Common myeloid progenitor, CD34-positive (primary cell): Measurements from ENCODE around the gene U2AF1.
"Not testable (repeated sequence)": the region's sequence is repeated elsewhere in the genome, so short reads cannot be mapped to it uniquely, and the experiment has no call there.

Source experiments
- CTCF ChIA-PET: fragments of 350-600 bp; sonication (Branson Sonifier 250); formaldehyde crosslinking; loops from one replicate; lab custom pipeline; 2021; ENCODE audit warnings: antibody characterized with exemption; lab: Charles Lee
- POLR2A ChIA-PET: fragments of 350-600 bp; sonication (Branson Sonifier 250); formaldehyde crosslinking; loops from one replicate; lab custom pipeline; 2021; ENCODE audit warnings: antibody characterized with exemption; lab: Charles Lee
- DNase-seq, 3 donors: peaks; one replicate each; pipeline versions ENCODE4 v3.0.0 to v3.0.0-alpha.2; 2013
- H3K27ac ChIP-seq, 2 experiments: 1 replicate in 1 of 2; 2 replicates in 1 of 2; pipeline ENCODE4 v1.7.0; 2013; ENCODE audit warnings: inconsistent platforms in 2 of 2, low read length in 2 of 2, mild to moderate bottlenecking in 2 of 2, low read depth in 1 of 2, moderate library complexity in 1 of 2; ENCODE audit not compliant: severe bottlenecking in 2 of 2, insufficient read depth in 1 of 2, poor library complexity in 1 of 2
- H3K27me3 ChIP-seq, 5 experiments: replicated peaks in 2 of 5; 1 replicate in 3 of 5; 2 replicates in 2 of 5; pipeline versions ENCODE4 v1.6.1 to v1.7.0; 2013; ENCODE audit warnings: low read length in 4 of 5, mild to moderate bottlenecking in 2 of 5, moderate library complexity in 2 of 5, inconsistent platforms in 1 of 5; ENCODE audit not compliant: insufficient read depth in 5 of 5, control insufficient read depth in 4 of 5
- H3K36me3 ChIP-seq, 4 experiments: 1 replicate in 2 of 4; 2 replicates in 2 of 4; pipeline versions ENCODE4 v1.6.1 to v1.7.0; 2013; ENCODE audit warnings: low read length in 3 of 4, control low read depth in 1 of 4, mild to moderate bottlenecking in 1 of 4; ENCODE audit not compliant: control insufficient read depth in 4 of 4, insufficient read depth in 4 of 4
- H3K4me1 ChIP-seq, 4 experiments: 1 replicate in 3 of 4; 2 replicates in 1 of 4; pipeline versions ENCODE4 v1.6.1 to v1.7.1; 2013; ENCODE audit warnings: low read length in 3 of 4, mild to moderate bottlenecking in 3 of 4, control low read depth in 1 of 4, inconsistent platforms in 1 of 4, moderate library complexity in 1 of 4; ENCODE audit not compliant: control insufficient read depth in 4 of 4, insufficient read depth in 4 of 4; ENCODE audit errors: control extremely low read depth in 1 of 4
- H3K4me3 ChIP-seq, 7 experiments: 1 replicate in 4 of 7; 2 replicates in 3 of 7; pipeline versions ENCODE4 v1.5.1 to v1.7.0; 2013; ENCODE audit warnings: mild to moderate bottlenecking in 7 of 7, low read length in 6 of 7, moderate library complexity in 6 of 7, inconsistent platforms in 2 of 7, low read depth in 2 of 7, control low read depth in 1 of 7; ENCODE audit not compliant: insufficient read depth in 4 of 7, control insufficient read depth in 1 of 7; ENCODE audit errors: extremely low read depth in 1 of 7
- H3K9me3 ChIP-seq, 5 experiments: 1 replicate in 4 of 5; 2 replicates in 1 of 5; pipeline versions ENCODE4 v1.6.1 to v1.7.1; 2013; ENCODE audit warnings: low read length in 4 of 5, mild to moderate bottlenecking in 2 of 5, inconsistent platforms in 1 of 5, low read depth in 1 of 5, moderate library complexity in 1 of 5; ENCODE audit not compliant: control insufficient read depth in 4 of 5, insufficient read depth in 2 of 5; ENCODE audit errors: control extremely low read depth in 1 of 5
- WGBS: methylation state at CpG from one replicate; pipeline ENCODE4 v1.1.5; 2013; ENCODE audit not compliant: insufficient coverage; 5-methylcytosine and 5-hydroxymethylcytosine counted together

The U2AF1 gene

DNA sequence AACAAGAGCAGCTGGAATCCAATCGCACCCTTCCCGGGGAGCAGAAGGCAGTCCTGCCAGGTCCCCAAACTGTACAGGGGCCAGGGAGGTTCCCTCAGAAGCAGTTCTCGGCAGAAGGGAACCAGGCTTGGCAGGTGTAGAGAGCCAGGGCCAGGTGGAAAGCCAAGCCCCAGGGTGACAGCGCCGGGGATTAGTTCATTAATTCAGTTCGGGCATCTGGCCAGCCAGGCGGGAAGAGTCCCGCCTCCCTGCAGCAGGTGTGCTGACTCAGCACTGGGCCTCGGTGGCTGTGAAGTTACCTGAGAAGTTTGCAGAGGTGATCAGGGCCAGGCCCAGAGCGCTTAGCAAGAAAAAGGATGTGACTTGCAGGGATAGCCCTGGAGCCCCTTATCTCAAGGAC is 37.7 kb downstream of the U2AF1 start:
- H3K9me3 ChIP-seq, H3K36me3 ChIP-seq, DNase-seq, H3K27ac ChIP-seq, CTCF ChIA-PET, POLR2A ChIA-PET, H3K27me3 ChIP-seq, H3K4me1 ChIP-seq, H3K4me3 ChIP-seq: not testable (repeated sequence)
- WGBS, result no CpG with 5 or more reads among the region's 10 CpGs

- POLR2A ChIA-PET, result not testable (repeated sequence)
- WGBS, result no CpG with 5 or more reads among the region's 12 CpGs
Measured at GRCh38 chr21:43068065-43068464, 39.3 kb downstream of the U2AF1 start.

DNA sequence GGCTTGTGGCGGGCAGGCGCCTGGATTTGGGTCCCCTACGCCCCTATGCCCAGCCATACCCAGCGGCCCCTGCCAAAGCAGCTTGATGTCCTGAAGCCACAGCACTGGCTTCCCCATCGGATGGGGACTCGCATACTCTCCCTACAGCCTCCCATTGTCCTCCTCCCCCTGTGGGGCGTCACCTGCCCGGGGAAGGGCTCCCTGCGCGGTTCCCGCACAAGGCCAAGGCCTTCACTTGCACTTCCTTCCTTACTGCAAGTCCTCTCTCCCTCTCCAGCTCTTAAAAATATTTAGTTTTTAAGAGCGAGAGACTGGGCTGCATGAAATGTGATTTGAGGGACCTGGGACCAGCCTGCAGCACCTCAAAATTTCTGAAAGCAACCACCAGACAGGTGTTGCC is 40.7 kb downstream of the U2AF1 start:
- no CpG with 5 or more reads among the region's 12 CpGs for WGBS
- DNase-seq, result not testable (repeated sequence)

More at GRCh38 chr21:43068065-43068464, 39.3 kb downstream of the U2AF1 start:
- H3K27ac ChIP-seq, H3K27me3 ChIP-seq, DNase-seq, CTCF ChIA-PET, H3K4me3 ChIP-seq, H3K36me3 ChIP-seq, H3K4me1 ChIP-seq, H3K9me3 ChIP-seq: not testable (repeated sequence)

GRCh38 chr21:43065991-43066390 is 41.4 kb downstream of the U2AF1 start:
- no CpG with 5 or more reads among the region's 30 CpGs for WGBS

More for the DNA sequence above, 40.7 kb downstream of the U2AF1 start:
- POLR2A ChIA-PET, H3K27me3 ChIP-seq, CTCF ChIA-PET, H3K4me1 ChIP-seq, H3K9me3 ChIP-seq, H3K27ac ChIP-seq, H3K36me3 ChIP-seq, H3K4me3 ChIP-seq: not testable (repeated sequence)

GRCh38 chr21:43064265-43064917 is 43.0 kb downstream of the U2AF1 start:
- H3K27ac ChIP-seq, DNase-seq, H3K36me3 ChIP-seq, H3K9me3 ChIP-seq, CTCF ChIA-PET, H3K27me3 ChIP-seq, H3K4me3 ChIP-seq, POLR2A ChIA-PET, H3K4me1 ChIP-seq: not testable (repeated sequence)
- no CpG with 5 or more reads among the region's 22 CpGs for WGBS

More at GRCh38 chr21:43065991-43066390, 41.4 kb downstream of the U2AF1 start:
- DNase-seq, H3K9me3 ChIP-seq, H3K4me3 ChIP-seq, H3K4me1 ChIP-seq, H3K36me3 ChIP-seq, CTCF ChIA-PET, H3K27me3 ChIP-seq, POLR2A ChIA-PET, H3K27ac ChIP-seq: not testable (repeated sequence)

- H3K4me3 ChIP-seq, CTCF ChIA-PET, H3K27me3 ChIP-seq, DNase-seq, H3K9me3 ChIP-seq, POLR2A ChIA-PET, H3K36me3 ChIP-seq, H3K27ac ChIP-seq, H3K4me1 ChIP-seq: not testable (repeated sequence)
- no CpG with 5 or more reads among the region's 28 CpGs for WGBS
Measured at GRCh38 chr21:43062955-43063664, 44.3 kb downstream of the U2AF1 start.

DNA sequence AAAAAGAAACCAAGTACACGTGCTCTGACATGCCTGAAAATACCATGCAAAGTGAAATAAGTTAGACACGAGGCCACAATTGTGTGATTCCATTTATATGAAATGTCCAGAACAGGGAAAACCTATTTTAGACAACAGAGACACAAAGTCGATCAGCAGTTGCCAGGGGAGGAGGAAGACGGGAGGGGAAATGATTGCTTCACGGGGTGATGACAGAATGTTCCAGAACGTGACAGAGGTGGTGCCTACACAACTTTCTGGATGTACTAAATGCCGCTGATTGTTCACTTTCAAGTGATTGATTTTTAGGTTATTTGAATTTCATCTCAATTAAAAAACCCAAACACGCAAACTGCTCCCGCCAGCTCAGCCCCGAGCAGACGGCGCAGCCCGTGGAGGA is 54.3 kb downstream of the U2AF1 start:
- DNase-seq, H3K27ac ChIP-seq, H3K4me1 ChIP-seq, POLR2A ChIA-PET, H3K9me3 ChIP-seq, H3K4me3 ChIP-seq, H3K27me3 ChIP-seq, CTCF ChIA-PET, H3K36me3 ChIP-seq: not testable (repeated sequence)
- no CpG with 5 or more reads among the region's 13 CpGs for WGBS
